ACC112 (cell line): Measurements from ENCODE around the gene COL23A1.
"Not testable (repeated sequence)": the region's sequence is repeated elsewhere in the genome, so short reads cannot be mapped to it uniquely, and the experiment has no call there.

Source experiments
- H2AFZ ChIP-seq: fragments of 200-600 bp; sonication (generic); one replicate; pipeline ENCODE4 v1.6.0; 2017; ENCODE audit warnings: antibody characterized with exemption, low read length; ENCODE audit not compliant: unreplicated experiment
- H3K27ac ChIP-seq: fragments of 200-600 bp; sonication (generic); 2 replicates; pipeline ENCODE4 v1.5.1; 2014; ENCODE audit warnings: low read depth, mild to moderate bottlenecking, antibody characterized with exemption, low read length, moderate library complexity
- H3K27me3 ChIP-seq: fragments of 200-600 bp; sonication (generic); 2 replicates; pipeline ENCODE4 v1.6.1; 2014; ENCODE audit warnings: mild to moderate bottlenecking, antibody characterized with exemption, low read length, moderate library complexity, mixed read lengths; ENCODE audit not compliant: insufficient read depth
- H3K36me3 ChIP-seq: fragments of 200-600 bp; sonication (generic); 2 replicates; pipeline ENCODE4 v1.6.1; 2016; ENCODE audit warnings: mild to moderate bottlenecking, antibody characterized with exemption, low read length, moderate library complexity, mixed read lengths; ENCODE audit not compliant: insufficient read depth
- H3K4me1 ChIP-seq: fragments of 200-600 bp; sonication (generic); one replicate; pipeline ENCODE4 v1.6.1; 2016; ENCODE audit warnings: low read length, mixed read lengths; ENCODE audit not compliant: insufficient read depth, unreplicated experiment, control insufficient read depth
- H3K4me3 ChIP-seq: fragments of 200-600 bp; sonication (generic); 2 replicates; pipeline ENCODE4 v1.5.1; 2014; ENCODE audit warnings: mild to moderate bottlenecking, low read depth, low read length
- H3K79me2 ChIP-seq: fragments of 200-600 bp; sonication (generic); one replicate; pipeline ENCODE4 v1.6.0; 2016; ENCODE audit warnings: low read length; ENCODE audit not compliant: control insufficient read depth, unreplicated experiment, insufficient read depth

Gene COL23A1

GRCh38 chr5:178488696-178489095 is 101.5 kb downstream of the COL23A1 start:
- Histone ChIP-seq H3K36me3 (no peaks in the 10 kb centered on the region), H3K27ac (no peak overlapping the region), H3K4me1 (no peaks in the 10 kb centered on the region), H3K4me3 (no peak overlapping the region), H3K27me3 (peaks cover 7% of the 10 kb centered on the region; the same call in 1 of the 2 replicates), H2AFZ (no peak overlapping the region), H3K79me2 (no peaks in the 10 kb centered on the region)

GRCh38 chr5:178487911-178488600 is 102.1 kb downstream of the COL23A1 start:
- no peak overlapping the region for H3K4me3 ChIP-seq
- H3K27ac ChIP-seq = no peak overlapping the region
- no peaks in the 10 kb centered on the region for H3K36me3 ChIP-seq
- H3K4me1 ChIP-seq = no peaks in the 10 kb centered on the region
- peaks cover 7% of the 10 kb centered on the region; the same call in 1 of the 2 replicates for H3K27me3 ChIP-seq
- H3K79me2 ChIP-seq = no peaks in the 10 kb centered on the region
- no peak overlapping the region for H2AFZ ChIP-seq

GRCh38 chr5:178486878-178487512 is 103.2 kb downstream of the COL23A1 start:
- not testable (repeated sequence) for H3K36me3 ChIP-seq, H3K4me3 ChIP-seq, H3K27ac ChIP-seq

GRCh38 chr5:178486239-178486641 is 104.0 kb downstream of the COL23A1 start:
- H3K4me1 ChIP-seq = no peaks in the 10 kb centered on the region

More at GRCh38 chr5:178486878-178487512, 103.2 kb downstream of the COL23A1 start:
- H3K27me3 ChIP-seq, H2AFZ ChIP-seq, H3K79me2 ChIP-seq, H3K4me1 ChIP-seq: not testable (repeated sequence)

GRCh38 chr5:178483620-178484019 is 106.6 kb downstream of the COL23A1 start:
- Histone ChIP-seq H3K4me3 (no peak overlapping the region), H3K27me3 (peaks cover 20% of the 10 kb centered on the region), H3K36me3 (no peaks in the 10 kb centered on the region), H3K4me1 (no peaks in the 10 kb centered on the region), H2AFZ (no peak overlapping the region), H3K79me2 (no peaks in the 10 kb centered on the region), H3K27ac (no peak overlapping the region)

More at GRCh38 chr5:178486239-178486641, 104.0 kb downstream of the COL23A1 start:
- Histone ChIP-seq H3K27me3 (peaks cover 10% of the 10 kb centered on the region; the same call in 1 of the 2 replicates), H3K36me3 (no peaks in the 10 kb centered on the region), H3K79me2 (no peaks in the 10 kb centered on the region), H3K27ac (no peak overlapping the region), H2AFZ (no peak overlapping the region), H3K4me3 (no peak overlapping the region)

GRCh38 chr5:178479261-178479660 is 110.9 kb downstream of the COL23A1 start:
- Histone ChIP-seq H3K36me3 (no peaks in the 10 kb centered on the region), H3K4me3 (no peak overlapping the region), H2AFZ (no peak overlapping the region), H3K4me1 (no peaks in the 10 kb centered on the region), H3K27ac (no peak overlapping the region), H3K27me3 (peaks cover 29% of the 10 kb centered on the region), H3K79me2 (no peaks in the 10 kb centered on the region)

GRCh38 chr5:178478370-178478769 is 111.8 kb downstream of the COL23A1 start:
- no peak overlapping the region for H3K27ac ChIP-seq
- H3K36me3 ChIP-seq = no peaks in the 10 kb centered on the region
- H3K4me1 ChIP-seq = no peaks in the 10 kb centered on the region
- H3K27me3 ChIP-seq = peaks cover 33% of the 10 kb centered on the region
- H2AFZ ChIP-seq = no peak overlapping the region
- no peaks in the 10 kb centered on the region for H3K79me2 ChIP-seq
- H3K4me3 ChIP-seq = no peak overlapping the region

- no peaks in the 10 kb centered on the region for H3K4me1 ChIP-seq
- no peak overlapping the region for H3K4me3 ChIP-seq
- no peak overlapping the region for H2AFZ ChIP-seq
- no peak overlapping the region for H3K27ac ChIP-seq
- H3K36me3 ChIP-seq = no peaks in the 10 kb centered on the region
- peaks cover 33% of the 10 kb centered on the region for H3K27me3 ChIP-seq
- no peaks in the 10 kb centered on the region for H3K79me2 ChIP-seq
Measured at GRCh38 chr5:178477802-178478201, 112.4 kb downstream of the COL23A1 start.

GRCh38 chr5:178476972-178477754 is 113.0 kb downstream of the COL23A1 start:
- Histone ChIP-seq H3K27ac (no peak overlapping the region), H3K79me2 (no peaks in the 10 kb centered on the region), H3K4me1 (no peaks in the 10 kb centered on the region), H3K36me3 (no peaks in the 10 kb centered on the region), H3K27me3 (peaks cover 33% of the 10 kb centered on the region), H3K4me3 (no peak overlapping the region), H2AFZ (no peak overlapping the region)

GRCh38 chr5:178476531-178476930 is 113.7 kb downstream of the COL23A1 start:
- Histone ChIP-seq H2AFZ (no peak overlapping the region), H3K4me3 (no peak overlapping the region), H3K4me1 (no peaks in the 10 kb centered on the region), H3K27ac (no peak overlapping the region), H3K36me3 (no peaks in the 10 kb centered on the region), H3K27me3 (peaks cover 33% of the 10 kb centered on the region), H3K79me2 (no peaks in the 10 kb centered on the region)
